Left lung (tissue), 10 donors: ENCODE data around the gene TANC1. TPM values are rescaled to one million over a fixed set of nuclear protein-coding genes. Genes with fewer than 3 reads are reported as not detected.

Experiments
- ATAC-seq: fragments of 200-7000 bp; cut with Tn5 transposase; one replicate; pipeline ENCODE4 v1.9.1; 2020; ENCODE audit warnings: moderate library complexity
- DNase-seq, 4 donors: peaks; one replicate each; pipeline ENCODE4 v3.0.0-alpha.2; 2013 to 2020
- H3K27ac ChIP-seq, 2 donors: fragments of 200-600 bp; sonication (generic) in 1 of 2; one replicate each; pipeline versions ENCODE4 v1.5.0 to v1.8.0; 2020 to 2021
- H3K27me3 ChIP-seq, 2 donors: fragments of 200-600 bp; sonication (generic) in 1 of 2; one replicate each; pipeline versions ENCODE4 v1.5.0 to v1.8.0; 2020 to 2021
- H3K36me3 ChIP-seq, 2 donors: fragments of 200-600 bp; sonication (generic) in 1 of 2; one replicate each; pipeline versions ENCODE4 v1.5.0 to v1.8.0; 2020 to 2021
- H3K4me1 ChIP-seq, 2 donors: fragments of 200-600 bp; one replicate each; pipeline ENCODE4 v1.8.0; 2021
- H3K4me3 ChIP-seq, 2 donors: fragments of 200-600 bp; sonication (generic) in 1 of 2; one replicate each; pipeline versions ENCODE4 v1.5.0 to v1.8.0; 2020 to 2021; ENCODE audit warnings: mild to moderate bottlenecking in 1 of 2
- H3K9me3 ChIP-seq, 2 donors: fragments of 200-600 bp; sonication (generic) in 1 of 2; one replicate each; pipeline versions ENCODE4 v1.5.0 to v1.8.0; 2020 to 2021
- intact Hi-C, 2 donors: fragments of 100-400 bp; cut with DNase I; formaldehyde crosslinking; loops; one replicate each; pipeline versions ENCODE4 v1.11.2 to v1.14.2; 2022
- polyA plus RNA-seq, 6 donors: library from polyadenylated mRNA; unstranded; fragments of 120-200 nt; gene quantifications; one replicate each; pipeline ENCODE4 v1.2.1, GENCODE V29; 2013; ENCODE audit not compliant: insufficient read length in 6 of 6
- total RNA-seq, 2 donors: library from RNA; stranded (reverse); fragmentation: NEBNext Ultra II Directional; extraction: Animal tissue kit (Norgen Biotek cat#: 25700); gene quantifications; one replicate each; pipeline ENCODE4 v1.2.1, GENCODE V29; 2021
- TF ChIP-seq, protein P1 (sequence below), 2 donors: fragments of 200-600 bp; sonication (generic) in 1 of 2; IDR thresholded peaks; one replicate each; pipeline versions ENCODE4 v1.5.0 to v1.8.0; 2021; ENCODE audit warnings: antibody characterized with exemption in 2 of 2
- donor health status: DM: no; HTN: yes; CAD: no.
- donor health status: DM: no; HTN: no; CAD: no.

TANC1 gene
- total and polyA plus RNA-seq, 8 donors: 40.1 to 76.6 (median 53.3) TPM

GRCh38 chr2:159208438-159208837 is 240.0 kb downstream of the TANC1 start:
- DNase-seq (no peak), ATAC-seq (no peak)
- Histone ChIP-seq H3K9me3 (no peaks in the 10 kb centered on the region), H3K4me3 (no peak overlapping the region), H3K4me1 (peaks cover 0 to 5% of the 10 kb centered on the region in 2 donors), H3K27me3 (no peaks in the 10 kb centered on the region), H3K36me3 (peaks cover 0 to 23% of the 10 kb centered on the region in 2 donors), H3K27ac (no peak overlapping the region)
- TF ChIP-seq, protein P1, sequence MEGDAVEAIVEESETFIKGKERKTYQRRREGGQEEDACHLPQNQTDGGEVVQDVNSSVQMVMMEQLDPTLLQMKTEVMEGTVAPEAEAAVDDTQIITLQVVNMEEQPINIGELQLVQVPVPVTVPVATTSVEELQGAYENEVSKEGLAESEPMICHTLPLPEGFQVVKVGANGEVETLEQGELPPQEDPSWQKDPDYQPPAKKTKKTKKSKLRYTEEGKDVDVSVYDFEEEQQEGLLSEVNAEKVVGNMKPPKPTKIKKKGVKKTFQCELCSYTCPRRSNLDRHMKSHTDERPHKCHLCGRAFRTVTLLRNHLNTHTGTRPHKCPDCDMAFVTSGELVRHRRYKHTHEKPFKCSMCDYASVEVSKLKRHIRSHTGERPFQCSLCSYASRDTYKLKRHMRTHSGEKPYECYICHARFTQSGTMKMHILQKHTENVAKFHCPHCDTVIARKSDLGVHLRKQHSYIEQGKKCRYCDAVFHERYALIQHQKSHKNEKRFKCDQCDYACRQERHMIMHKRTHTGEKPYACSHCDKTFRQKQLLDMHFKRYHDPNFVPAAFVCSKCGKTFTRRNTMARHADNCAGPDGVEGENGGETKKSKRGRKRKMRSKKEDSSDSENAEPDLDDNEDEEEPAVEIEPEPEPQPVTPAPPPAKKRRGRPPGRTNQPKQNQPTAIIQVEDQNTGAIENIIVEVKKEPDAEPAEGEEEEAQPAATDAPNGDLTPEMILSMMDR (IDR thresholded peaks at IDR 0.05): no peak
- intact Hi-C loops: no loop called here

GRCh38 chr2:159209341-159210306 is 241.2 kb downstream of the TANC1 start:
- DNase-seq: no peak
- TF ChIP-seq, protein P1 (IDR thresholded peaks at IDR 0.05): no peak
- H3K36me3 ChIP-seq: peaks cover 0 to 28% of the 10 kb centered on the region in 2 donors
- peaks cover 0 to 5% of the 10 kb centered on the region in 2 donors for H3K4me1 ChIP-seq
- intact Hi-C loops: no loop called here
- no peaks in the 10 kb centered on the region for H3K9me3 ChIP-seq
- H3K27me3 ChIP-seq: no peaks in the 10 kb centered on the region
- ATAC-seq: peak; percentile 59
- peak overlapping the region in 1 of 2 donors; percentile 33 for H3K27ac ChIP-seq
- no peak overlapping the region for H3K4me3 ChIP-seq

GRCh38 chr2:159211447-159212396 is 243.3 kb downstream of the TANC1 start:
- Histone ChIP-seq H3K4me1 (peaks cover 0 to 5% of the 10 kb centered on the region in 2 donors), H3K9me3 (no peaks in the 10 kb centered on the region), H3K27ac (no peak overlapping the region), H3K27me3 (no peaks in the 10 kb centered on the region), H3K36me3 (peaks cover 0 to 32% of the 10 kb centered on the region in 2 donors), H3K4me3 (no peak overlapping the region)
- intact Hi-C loops: no loop called here
- TF ChIP-seq, protein P1 (IDR thresholded peaks at IDR 0.05): no peak
- no peak for DNase-seq
- ATAC-seq: peak; percentile 37

- DNase-seq (no peak), ATAC-seq (no peak)
- intact Hi-C loops: no loop called here
- H3K9me3 ChIP-seq: no peaks in the 10 kb centered on the region
- peaks cover 0 to 5% of the 10 kb centered on the region in 2 donors for H3K4me1 ChIP-seq
- H3K36me3 ChIP-seq: peaks cover 0 to 48% of the 10 kb centered on the region in 2 donors
- H3K27ac ChIP-seq: no peak overlapping the region
- no peaks in the 10 kb centered on the region for H3K27me3 ChIP-seq
- TF ChIP-seq, protein P1 (IDR thresholded peaks at IDR 0.05): no peak
- no peak overlapping the region for H3K4me3 ChIP-seq
These were observed 244.9 kb downstream of the TANC1 start for GRCh38 chr2:159213296-159213695.
